Neural cell (in vitro differentiated cells): Measurements from ENCODE around the gene CCT5.

Experiments used
- CTCF ChIP-seq: fragments of 450-650 bp; IDR thresholded peaks from 2 replicates; pipeline ENCODE4 v1.5.1; 2014; ENCODE audit warnings: antibody characterized with exemption, mild to moderate bottlenecking, moderate library complexity; ENCODE audit not compliant: poor library complexity, severe bottlenecking
- EZH2 ChIP-seq: fragments of 200-600, 300-800 bp; shearing (Covaris generic), sonication (generic); IDR thresholded peaks from 2 replicates; pipeline ENCODE4 v1.6.1; 2014; ENCODE audit warnings: antibody characterized with exemption, low read length, borderline replicate concordance, mild to moderate bottlenecking; ENCODE audit not compliant: insufficient read depth, poor library complexity, severe bottlenecking
- TAF1 ChIP-seq: IDR thresholded peaks from 2 replicates; pipeline ENCODE4 v1.6.1; 2012; ENCODE audit warnings: low read depth
- TF ChIP-seq, protein P1 (sequence below): IDR thresholded peaks from 2 replicates; pipeline ENCODE4 v1.6.1; 2012; ENCODE audit warnings: borderline replicate concordance

DNA sequence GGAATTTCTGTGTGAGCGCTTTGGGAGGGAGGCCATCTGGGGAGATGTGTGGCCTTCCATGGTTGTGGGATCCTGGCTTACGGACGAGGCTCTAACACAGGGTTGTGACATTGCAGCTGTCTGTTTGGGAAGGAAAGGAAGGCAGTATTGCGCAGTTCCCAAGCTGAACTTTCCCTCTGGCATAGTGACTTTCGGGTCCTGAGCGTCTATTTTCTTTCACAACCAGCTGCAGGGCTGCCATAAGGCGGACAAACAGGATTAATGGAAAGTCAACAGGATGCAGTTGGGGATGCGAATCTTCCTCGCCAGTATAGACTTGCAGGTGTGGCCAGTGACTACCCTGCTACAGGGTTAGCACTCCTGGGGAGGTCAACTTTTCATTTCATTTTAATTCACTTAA, 25.9 kb downstream of the CCT5 start:
- TF ChIP-seq, protein P1, sequence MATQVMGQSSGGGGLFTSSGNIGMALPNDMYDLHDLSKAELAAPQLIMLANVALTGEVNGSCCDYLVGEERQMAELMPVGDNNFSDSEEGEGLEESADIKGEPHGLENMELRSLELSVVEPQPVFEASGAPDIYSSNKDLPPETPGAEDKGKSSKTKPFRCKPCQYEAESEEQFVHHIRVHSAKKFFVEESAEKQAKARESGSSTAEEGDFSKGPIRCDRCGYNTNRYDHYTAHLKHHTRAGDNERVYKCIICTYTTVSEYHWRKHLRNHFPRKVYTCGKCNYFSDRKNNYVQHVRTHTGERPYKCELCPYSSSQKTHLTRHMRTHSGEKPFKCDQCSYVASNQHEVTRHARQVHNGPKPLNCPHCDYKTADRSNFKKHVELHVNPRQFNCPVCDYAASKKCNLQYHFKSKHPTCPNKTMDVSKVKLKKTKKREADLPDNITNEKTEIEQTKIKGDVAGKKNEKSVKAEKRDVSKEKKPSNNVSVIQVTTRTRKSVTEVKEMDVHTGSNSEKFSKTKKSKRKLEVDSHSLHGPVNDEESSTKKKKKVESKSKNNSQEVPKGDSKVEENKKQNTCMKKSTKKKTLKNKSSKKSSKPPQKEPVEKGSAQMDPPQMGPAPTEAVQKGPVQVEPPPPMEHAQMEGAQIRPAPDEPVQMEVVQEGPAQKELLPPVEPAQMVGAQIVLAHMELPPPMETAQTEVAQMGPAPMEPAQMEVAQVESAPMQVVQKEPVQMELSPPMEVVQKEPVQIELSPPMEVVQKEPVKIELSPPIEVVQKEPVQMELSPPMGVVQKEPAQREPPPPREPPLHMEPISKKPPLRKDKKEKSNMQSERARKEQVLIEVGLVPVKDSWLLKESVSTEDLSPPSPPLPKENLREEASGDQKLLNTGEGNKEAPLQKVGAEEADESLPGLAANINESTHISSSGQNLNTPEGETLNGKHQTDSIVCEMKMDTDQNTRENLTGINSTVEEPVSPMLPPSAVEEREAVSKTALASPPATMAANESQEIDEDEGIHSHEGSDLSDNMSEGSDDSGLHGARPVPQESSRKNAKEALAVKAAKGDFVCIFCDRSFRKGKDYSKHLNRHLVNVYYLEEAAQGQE: no peak
- TF ChIP-seq CTCF: no peak
- TF ChIP-seq TAF1: no peak
- no peak for TF ChIP-seq EZH2
